CD14-positive monocyte (primary cell): Measurements from ENCODE around the gene PDZK1IP1. TPM values are rescaled to one million over a fixed set of nuclear protein-coding genes. Genes with fewer than 3 reads are reported as not detected.

Experiments
- DNase-seq, 3 donors: peaks; one replicate each; pipeline ENCODE4 v3.0.0-alpha.2; 2011 to 2022
- H2AFZ ChIP-seq: 2 replicates; pipeline ENCODE4 v1.6.0; 2012; ENCODE audit warnings: mild to moderate bottlenecking, low read depth, low read length, inconsistent platforms; ENCODE audit not compliant: insufficient read depth, poor library complexity, severe bottlenecking
- H3K27ac ChIP-seq, 2 donors: 1 replicate in 1 of 2; 2 replicates in 1 of 2; pipeline ENCODE4 v1.5.1; 2012 to 2013; ENCODE audit warnings: low read length in 2 of 2, control low read depth in 1 of 2, inconsistent platforms in 1 of 2, low read depth in 1 of 2, mild to moderate bottlenecking in 1 of 2
- H3K27me3 ChIP-seq, 2 donors: one replicate each; pipeline versions ENCODE4 v1.6.0 to v1.6.1; 2011 to 2013; ENCODE audit warnings: low read length in 2 of 2; ENCODE audit not compliant: control insufficient read depth in 2 of 2, insufficient read depth in 2 of 2
- H3K36me3 ChIP-seq, 2 donors: replicated peaks in 1 of 2; 1 replicate in 1 of 2; 2 replicates in 1 of 2; pipeline versions ENCODE4 v1.5.1 to v1.6.1; 2012 to 2013; ENCODE audit warnings: low read length in 2 of 2, control low read depth in 1 of 2, inconsistent platforms in 1 of 2, mild to moderate bottlenecking in 1 of 2; ENCODE audit not compliant: insufficient read depth in 2 of 2, control insufficient read depth in 1 of 2
- H3K4me1 ChIP-seq, 2 donors: 1 replicate in 1 of 2; 2 replicates in 1 of 2; pipeline versions ENCODE4 v1.5.1 to v1.6.1; 2012 to 2013; ENCODE audit warnings: low read length in 2 of 2, control low read depth in 1 of 2, inconsistent platforms in 1 of 2, mild to moderate bottlenecking in 1 of 2, moderate library complexity in 1 of 2; ENCODE audit not compliant: insufficient read depth in 2 of 2, control insufficient read depth in 1 of 2
- H3K4me2 ChIP-seq: replicated peaks from 2 replicates; pipeline ENCODE3; 2012; ENCODE audit warnings: low read length, moderate library complexity, mild to moderate bottlenecking; ENCODE audit not compliant: poor library complexity, severe bottlenecking; ENCODE audit errors: extremely low read depth
- H3K4me3 ChIP-seq, 3 experiments: fragments of 200-600 bp in 1 of 3; sonication (generic) in 1 of 3; replicated peaks in 1 of 3; 1 replicate in 2 of 3; 2 replicates in 1 of 3; pipeline ENCODE4 v1.5.1; 2011 to 2013; ENCODE audit warnings: low read length in 3 of 3, mild to moderate bottlenecking in 3 of 3, control low read depth in 2 of 3, low read depth in 2 of 3, inconsistent platforms in 1 of 3, moderate library complexity in 1 of 3
- H3K79me2 ChIP-seq: 2 replicates; pipeline ENCODE4 v1.6.0; 2012; ENCODE audit warnings: mild to moderate bottlenecking, control low read depth, inconsistent platforms, low read length, moderate library complexity; ENCODE audit not compliant: insufficient read depth
- H3K9ac ChIP-seq: 2 replicates; pipeline ENCODE4 v1.6.0; 2017; ENCODE audit warnings: low read length, mild to moderate bottlenecking; ENCODE audit not compliant: insufficient read depth, poor library complexity, severe bottlenecking
- H3K9me3 ChIP-seq, 2 donors: replicated peaks in 1 of 2; 1 replicate in 1 of 2; 2 replicates in 1 of 2; pipeline versions ENCODE4 v1.5.1 to v1.6.1; 2012 to 2013; ENCODE audit warnings: low read length in 2 of 2, control low read depth in 1 of 2; ENCODE audit not compliant: control insufficient read depth in 1 of 2, insufficient read depth in 1 of 2
- H4K20me1 ChIP-seq: 2 replicates; pipeline ENCODE4 v1.6.0; 2012; ENCODE audit warnings: mild to moderate bottlenecking, low read length, control low read depth, moderate library complexity; ENCODE audit not compliant: insufficient read depth
- H3K27ac Mint-ChIP-seq, 7 donors: one replicate each; pipeline ENCODE4 v1.8.0; 2020; ENCODE audit warnings: mild to moderate bottlenecking in 7 of 7, mixed read lengths in 7 of 7, moderate library complexity in 6 of 7, inconsistent platforms in 2 of 7
- H3K27me3 Mint-ChIP-seq, 3 donors: one replicate each; pipeline ENCODE4 v1.8.0; 2021 to 2022; ENCODE audit warnings: low read depth in 3 of 3, mild to moderate bottlenecking in 3 of 3, mixed read lengths in 3 of 3, moderate library complexity in 3 of 3, inconsistent platforms in 1 of 3
- H3K36me3 Mint-ChIP-seq, 2 donors: one replicate each; pipeline ENCODE4 v1.8.0; 2020; ENCODE audit warnings: mixed read lengths in 2 of 2, inconsistent platforms in 1 of 2, mild to moderate bottlenecking in 1 of 2
- H3K4me1 Mint-ChIP-seq: one replicate; pipeline ENCODE4 v1.8.0; 2020; ENCODE audit warnings: mild to moderate bottlenecking, mixed read lengths
- H3K4me3 Mint-ChIP-seq, 2 donors: one replicate each; pipeline ENCODE4 v1.8.0; 2020; ENCODE audit warnings: mild to moderate bottlenecking in 2 of 2, mixed read lengths in 2 of 2, moderate library complexity in 1 of 2
- H3K9me3 Mint-ChIP-seq, 7 donors: one replicate each; pipeline ENCODE4 v1.8.0; 2020 to 2022; ENCODE audit warnings: mixed read lengths in 7 of 7, mild to moderate bottlenecking in 6 of 7, moderate library complexity in 6 of 7, inconsistent platforms in 2 of 7
- WGBS: methylation state at CpG from one replicate; pipeline ENCODE4 v1.1.5; 2013; ENCODE audit warnings: missing lambda C conversion rate; ENCODE audit not compliant: insufficient coverage; 5-methylcytosine and 5-hydroxymethylcytosine counted together
- intact Hi-C, 2 donors: fragments of 100-400 bp; cut with micrococcal nuclease; formaldehyde crosslinking; loops; one replicate each; pipeline versions ENCODE4 v1.15.0 to v1.15.1; 2023
- polyA plus RNA-seq, 3 donors: library from polyadenylated mRNA; depleted of rRNA in 1 of 3; unstranded in 2 of 3; stranded (reverse) in 1 of 3; fragments of 300-500 nt in 2 of 3; fragments of >200 nt in 1 of 3; fragmentation: Illumina TruSeq in 2 of 3; gene quantifications; 1 replicate in 2 of 3; 2 replicates in 1 of 3; pipeline ENCODE4 v1.2.3, GENCODE V29; 2012 to 2021
- TF ChIP-seq, protein P1 (sequence below): fragments of 200-600 bp; IDR thresholded peaks from one replicate; pipeline ENCODE4 v1.8.0; 2022; ENCODE audit warnings: antibody characterized with exemption, mild to moderate bottlenecking

Gene PDZK1IP1
- polyA plus RNA-seq, 3 donors: 1.4 TPM; not detected in 2

- peak overlapping the region; percentile 85 for H3K4me2 ChIP-seq
- Mint-ChIP-seq H3K9me3 (peaks cover 0 to 35% (median 23%) of the 10 kb centered on the region in 7 donors), H3K4me3 (peak overlapping the region; percentile 84 to 98), H3K27ac (peak overlapping the region; percentile 5 to 91 (median 74)), H3K4me1 (peaks cover 40% of the 10 kb centered on the region), H3K36me3 (peaks cover 12 to 16% of the 10 kb centered on the region in 2 donors), H3K27me3 (peaks cover 88 to 99% (median 98%) of the 10 kb centered on the region in 3 donors)
- no peak overlapping the region for H3K27ac ChIP-seq
- H3K4me1 ChIP-seq: peaks cover 30 to 31% of the 10 kb centered on the region in 2 donors
- peaks cover 5% of the 10 kb centered on the region for H4K20me1 ChIP-seq
- TF ChIP-seq, protein P1, sequence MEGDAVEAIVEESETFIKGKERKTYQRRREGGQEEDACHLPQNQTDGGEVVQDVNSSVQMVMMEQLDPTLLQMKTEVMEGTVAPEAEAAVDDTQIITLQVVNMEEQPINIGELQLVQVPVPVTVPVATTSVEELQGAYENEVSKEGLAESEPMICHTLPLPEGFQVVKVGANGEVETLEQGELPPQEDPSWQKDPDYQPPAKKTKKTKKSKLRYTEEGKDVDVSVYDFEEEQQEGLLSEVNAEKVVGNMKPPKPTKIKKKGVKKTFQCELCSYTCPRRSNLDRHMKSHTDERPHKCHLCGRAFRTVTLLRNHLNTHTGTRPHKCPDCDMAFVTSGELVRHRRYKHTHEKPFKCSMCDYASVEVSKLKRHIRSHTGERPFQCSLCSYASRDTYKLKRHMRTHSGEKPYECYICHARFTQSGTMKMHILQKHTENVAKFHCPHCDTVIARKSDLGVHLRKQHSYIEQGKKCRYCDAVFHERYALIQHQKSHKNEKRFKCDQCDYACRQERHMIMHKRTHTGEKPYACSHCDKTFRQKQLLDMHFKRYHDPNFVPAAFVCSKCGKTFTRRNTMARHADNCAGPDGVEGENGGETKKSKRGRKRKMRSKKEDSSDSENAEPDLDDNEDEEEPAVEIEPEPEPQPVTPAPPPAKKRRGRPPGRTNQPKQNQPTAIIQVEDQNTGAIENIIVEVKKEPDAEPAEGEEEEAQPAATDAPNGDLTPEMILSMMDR: no peak
- H3K9ac ChIP-seq: peak overlapping the region; percentile 33
- H3K4me3 ChIP-seq: peak overlapping the region; percentile 10 to 73 (median 36)
- peaks cover 77 to 97% of the 10 kb centered on the region in 2 donors for H3K27me3 ChIP-seq
- WGBS: 0% methylated on average over 31 of the region's 62 CpGs
- H2AFZ ChIP-seq: peak overlapping the region; percentile 59
- H3K79me2 ChIP-seq: no peaks in the 10 kb centered on the region
- H3K9me3 ChIP-seq: peaks cover 0 to 27% of the 10 kb centered on the region in 2 donors
- peak; percentile 68 to 82 (median 70) for DNase-seq
- intact Hi-C loops: loop anchor here in 1 of 2 donors (5.0 kb wide), 1 partner anchor 201 kb away; no protein-coding TSS in a partner anchor
- no peaks in the 10 kb centered on the region for H3K36me3 ChIP-seq
Measured at GRCh38 chr1:47231301-47232186, 41.7 kb upstream of the PDZK1IP1 start.

- Histone ChIP-seq H3K4me2 (peak overlapping the region; percentile 85), H3K36me3 (no peaks in the 10 kb centered on the region), H3K79me2 (no peaks in the 10 kb centered on the region), H3K27ac (no peak overlapping the region), H3K27me3 (peaks cover 81 to 99% of the 10 kb centered on the region in 2 donors), H3K9me3 (peaks cover 0 to 30% of the 10 kb centered on the region in 2 donors), H2AFZ (no peak overlapping the region), H4K20me1 (peaks cover 5% of the 10 kb centered on the region), H3K9ac (no peak overlapping the region), H3K4me3 (peak overlapping the region in 1 of 3 experiments; percentile 73), H3K4me1 (peaks cover 31 to 33% of the 10 kb centered on the region in 2 donors)
- Mint-ChIP-seq H3K36me3 (peaks cover 12 to 16% of the 10 kb centered on the region in 2 donors), H3K4me3 (peak overlapping the region; percentile 84 to 98), H3K27me3 (peaks cover 95 to 100% (median 99%) of the 10 kb centered on the region in 3 donors), H3K4me1 (peaks cover 44% of the 10 kb centered on the region), H3K9me3 (peaks cover 0 to 35% (median 24%) of the 10 kb centered on the region in 7 donors), H3K27ac (no peak overlapping the region)
- WGBS: under 1% methylated on average over 33 of the region's 44 CpGs
- TF ChIP-seq, protein P1: no peak
- intact Hi-C loops: loop anchor here in 1 of 2 donors (5.0 kb wide), 1 partner anchor 202 kb away; no protein-coding TSS in a partner anchor
- DNase-seq: peak in 2 of 3 donors; percentile 19 to 25
Measured at GRCh38 chr1:47230692-47231300, 41.0 kb upstream of the PDZK1IP1 start.
